ENCODE results near the gene FRG2C.
"Not testable (repeated sequence)": the region's sequence is repeated elsewhere in the genome, so short reads cannot be mapped to it uniquely, and the experiment has no call there.

Gene FRG2C

GRCh38 chr3:75655956-75656355, 8.2 kb upstream of the FRG2C start:
- H3K27me3 ChIP-seq (ENCODE audit: low read depth); H3K4me1 ChIP-seq; H3K36me3 ChIP-seq (replicated peaks); DNase-seq (ENCODE audit: low spot score in 2 of 2); in situ Hi-C loops (cut with MboI; ENCODE audit: low sequenced_read_pairs); H3K9me3 ChIP-seq; H3K4me3 ChIP-seq: not testable (repeated sequence)

GRCh38 chr3:75658411-75659107, 5.6 kb upstream of the FRG2C start:
- H3K4me3 ChIP-seq: peak overlapping the region; percentile 49
- H3K4me1 ChIP-seq; H3K36me3 ChIP-seq (replicated peaks); in situ Hi-C loops (cut with MboI; ENCODE audit: low sequenced_read_pairs); H3K9me3 ChIP-seq; H3K27me3 ChIP-seq (ENCODE audit: low read depth): not testable (repeated sequence)
- peak; percentile 6 to 72 for DNase-seq (ENCODE audit: low spot score in 2 of 2)

- in situ Hi-C loops (cut with MboI; ENCODE audit: low sequenced_read_pairs); DNase-seq (ENCODE audit: low spot score in 2 of 2); H3K27me3 ChIP-seq (ENCODE audit: low read depth); H3K36me3 ChIP-seq (replicated peaks); H3K4me1 ChIP-seq; H3K9me3 ChIP-seq: not testable (repeated sequence)
- H3K4me3 ChIP-seq: peak overlapping the region; percentile 49
Measured at GRCh38 chr3:75659108-75659433, 5.1 kb upstream of the FRG2C start.

- in situ Hi-C loops (cut with MboI; ENCODE audit: low sequenced_read_pairs); H3K9me3 ChIP-seq; H3K36me3 ChIP-seq (replicated peaks); DNase-seq (ENCODE audit: low spot score in 2 of 2); H3K4me1 ChIP-seq; H3K27me3 ChIP-seq (ENCODE audit: low read depth); H3K4me3 ChIP-seq: not testable (repeated sequence)
Measured at GRCh38 chr3:75665626-75666025, 1.5 kb downstream of the FRG2C start.

GRCh38 chr3:75667757-75668701, 3.9 kb downstream of the FRG2C start:
- H3K9me3 ChIP-seq; H3K36me3 ChIP-seq (replicated peaks); DNase-seq (ENCODE audit: low spot score in 2 of 2); H3K27me3 ChIP-seq (ENCODE audit: low read depth); in situ Hi-C loops (cut with MboI; ENCODE audit: low sequenced_read_pairs); H3K4me1 ChIP-seq; H3K4me3 ChIP-seq: not testable (repeated sequence)

- H3K27me3 ChIP-seq (ENCODE audit: low read depth); H3K4me1 ChIP-seq; H3K36me3 ChIP-seq (replicated peaks); in situ Hi-C loops (cut with MboI; ENCODE audit: low sequenced_read_pairs); H3K9me3 ChIP-seq; H3K4me3 ChIP-seq: not testable (repeated sequence)
- DNase-seq (ENCODE audit: low spot score in 2 of 2): peak in 1 of 2 experiments; percentile 51
Measured at GRCh38 chr3:75668759-75669347, 4.7 kb downstream of the FRG2C start.

- H3K36me3 ChIP-seq (replicated peaks); H3K4me1 ChIP-seq; in situ Hi-C loops (cut with MboI; ENCODE audit: low sequenced_read_pairs); H3K9me3 ChIP-seq; H3K4me3 ChIP-seq; H3K27me3 ChIP-seq (ENCODE audit: low read depth): not testable (repeated sequence)
- DNase-seq (ENCODE audit: low spot score in 2 of 2): peak in 1 of 2 experiments; percentile 26
Measured at GRCh38 chr3:75669348-75670297, 5.5 kb downstream of the FRG2C start.

- in situ Hi-C loops (cut with MboI; ENCODE audit: low sequenced_read_pairs); H3K9me3 ChIP-seq; H3K4me3 ChIP-seq; H3K4me1 ChIP-seq; H3K27me3 ChIP-seq (ENCODE audit: low read depth); DNase-seq (ENCODE audit: low spot score in 2 of 2); H3K36me3 ChIP-seq (replicated peaks): not testable (repeated sequence)
Measured at GRCh38 chr3:75670298-75671286, 6.5 kb downstream of the FRG2C start.

- DNase-seq (ENCODE audit: low spot score in 2 of 2); H3K27me3 ChIP-seq (ENCODE audit: low read depth); in situ Hi-C loops (cut with MboI; ENCODE audit: low sequenced_read_pairs); H3K4me1 ChIP-seq; H3K9me3 ChIP-seq; H3K36me3 ChIP-seq (replicated peaks); H3K4me3 ChIP-seq: not testable (repeated sequence)
Measured at GRCh38 chr3:75671287-75672139, 7.4 kb downstream of the FRG2C start.

GRCh38 chr3:75672140-75672775, 8.1 kb downstream of the FRG2C start:
- peak; percentile 8 to 61 for DNase-seq (ENCODE audit: low spot score in 2 of 2)
- H3K4me3 ChIP-seq; H3K4me1 ChIP-seq; H3K27me3 ChIP-seq (ENCODE audit: low read depth); in situ Hi-C loops (cut with MboI; ENCODE audit: low sequenced_read_pairs); H3K9me3 ChIP-seq; H3K36me3 ChIP-seq (replicated peaks): not testable (repeated sequence)

- in situ Hi-C loops (cut with MboI; ENCODE audit: low sequenced_read_pairs); DNase-seq (ENCODE audit: low spot score in 2 of 2); H3K36me3 ChIP-seq (replicated peaks); H3K4me3 ChIP-seq; H3K4me1 ChIP-seq; H3K9me3 ChIP-seq; H3K27me3 ChIP-seq (ENCODE audit: low read depth): not testable (repeated sequence)
Measured at GRCh38 chr3:75683965-75684364, 19.8 kb downstream of the FRG2C start.
